SK-N-MC (cell line): Measurements from ENCODE around the gene PRAMEF33.
"Not testable (repeated sequence)": the region's sequence is repeated elsewhere in the genome, so short reads cannot be mapped to it uniquely, and the experiment has no call there.

ENCODE experiments used
- DNase-seq: peaks from one replicate; pipeline ENCODE4 v3.0.0-alpha.2; 2011; ENCODE audit warnings: low read depth, low spot score
- H3K27ac ChIP-seq: fragments of 200-600 bp; sonication (generic); 2 replicates; pipeline ENCODE4 v1.5.1; 2016; ENCODE audit warnings: mixed run types
- H3K36me3 ChIP-seq: fragments of 200-600 bp; sonication (generic); 2 replicates; pipeline ENCODE4 v1.6.1; 2017; ENCODE audit warnings: antibody characterized with exemption, low read length, mixed read lengths; ENCODE audit not compliant: insufficient read depth
- H3K4me3 ChIP-seq: fragments of 200-600 bp; sonication (generic); 2 replicates; pipeline ENCODE4 v1.5.1; 2016
- H3K9ac ChIP-seq: fragments of 200-600 bp; sonication (generic); 2 replicates; pipeline ENCODE4 v1.8.0; 2017; ENCODE audit warnings: mixed run types, mixed read lengths; ENCODE audit not compliant: insufficient read length
- H3K9me3 ChIP-seq: fragments of 200-600 bp; sonication (generic); 2 replicates; pipeline ENCODE4 v1.6.1; 2017; ENCODE audit warnings: low read depth, mild to moderate bottlenecking, antibody characterized with exemption, low read length, moderate library complexity, mixed read lengths

The PRAMEF33 gene

GRCh38 chr1:13356774-13357173, 53.4 kb downstream of the PRAMEF33 start:
- H3K4me3 ChIP-seq, H3K36me3 ChIP-seq, H3K9ac ChIP-seq, H3K9me3 ChIP-seq, H3K27ac ChIP-seq: not testable (repeated sequence)
- DNase-seq = peak; percentile 18
